Stomach smooth muscle (tissue), 2 donors: ENCODE data around the gene EDC3.

Source experiments
- H3K27ac ChIP-seq: one replicate; pipeline ENCODE4 v1.7.0; 2013; ENCODE audit warnings: mild to moderate bottlenecking, low read length, inconsistent platforms
- H3K27me3 ChIP-seq, 2 donors: one replicate each; pipeline ENCODE4 v1.7.0; 2013; ENCODE audit warnings: low read length in 2 of 2; ENCODE audit not compliant: insufficient read depth in 2 of 2, control insufficient read depth in 1 of 2
- H3K36me3 ChIP-seq, 2 donors: one replicate each; pipeline ENCODE4 v1.7.0; 2013; ENCODE audit warnings: low read length in 2 of 2; ENCODE audit not compliant: control insufficient read depth in 2 of 2, insufficient read depth in 2 of 2
- H3K4me1 ChIP-seq: one replicate; pipeline ENCODE4 v1.7.0; 2013; ENCODE audit warnings: low read length; ENCODE audit not compliant: control insufficient read depth, insufficient read depth
- H3K4me3 ChIP-seq, 2 donors: one replicate each; pipeline ENCODE4 v1.7.0; 2013; ENCODE audit warnings: low read length in 2 of 2
- H3K9ac ChIP-seq, 2 donors: one replicate each; pipeline ENCODE4 v1.7.0; 2013; ENCODE audit warnings: low read length in 2 of 2, mild to moderate bottlenecking in 1 of 2
- H3K9me3 ChIP-seq, 2 donors: one replicate each; pipeline ENCODE4 v1.7.0; 2013; ENCODE audit warnings: low read length in 2 of 2; ENCODE audit not compliant: control insufficient read depth in 2 of 2
- donor health status: healthy.
- donor health status: Pancreatic carcinoma.

Gene EDC3

GRCh38 chr15:74709892-74710291, 14.1 kb upstream of the EDC3 start:
- no peak overlapping the region for H3K4me3 ChIP-seq
- no peak overlapping the region for H3K27ac ChIP-seq
- H3K27me3 ChIP-seq = peaks cover 0 to 7% of the 10 kb centered on the region in 2 donors
- H3K36me3 ChIP-seq = no peaks in the 10 kb centered on the region
- no peak overlapping the region for H3K9ac ChIP-seq
- H3K9me3 ChIP-seq = no peaks in the 10 kb centered on the region
- no peaks in the 10 kb centered on the region for H3K4me1 ChIP-seq

GRCh38 chr15:74709011-74709410, 13.2 kb upstream of the EDC3 start:
- Histone ChIP-seq H3K9me3 (no peaks in the 10 kb centered on the region), H3K4me1 (no peaks in the 10 kb centered on the region), H3K4me3 (no peak overlapping the region), H3K9ac (no peak overlapping the region), H3K36me3 (no peaks in the 10 kb centered on the region), H3K27me3 (peaks cover 0 to 7% of the 10 kb centered on the region in 2 donors), H3K27ac (no peak overlapping the region)

- Histone ChIP-seq H3K4me1 (peaks cover 21% of the 10 kb centered on the region), H3K27ac (no peak overlapping the region)
Measured at GRCh38 chr15:74696808-74697207, 984 bp upstream of the EDC3 start.

GRCh38 chr15:74696398-74696729, 540 bp upstream of the EDC3 start:
- H3K4me3 ChIP-seq = peak overlapping the region; percentile 94 to 98
- peak overlapping the region; percentile 87 for H3K27ac ChIP-seq
- no peaks in the 10 kb centered on the region for H3K36me3 ChIP-seq
- H3K4me1 ChIP-seq = peaks cover 21% of the 10 kb centered on the region
- H3K9me3 ChIP-seq = no peaks in the 10 kb centered on the region
- H3K9ac ChIP-seq = peak overlapping the region; percentile 91 to 98
- H3K27me3 ChIP-seq = peaks cover 0 to 2% of the 10 kb centered on the region in 2 donors

More at GRCh38 chr15:74696808-74697207, 984 bp upstream of the EDC3 start:
- Histone ChIP-seq H3K27me3 (peaks cover 0 to 2% of the 10 kb centered on the region in 2 donors), H3K9me3 (no peaks in the 10 kb centered on the region), H3K36me3 (no peaks in the 10 kb centered on the region), H3K4me3 (peak overlapping the region; percentile 94 to 98), H3K9ac (no peak overlapping the region)

- no peaks in the 10 kb centered on the region for H3K27me3 ChIP-seq
- H3K4me3 ChIP-seq = no peak overlapping the region
- H3K4me1 ChIP-seq = peaks cover 21% of the 10 kb centered on the region
- no peak overlapping the region for H3K27ac ChIP-seq
- H3K9ac ChIP-seq = no peak overlapping the region
- H3K36me3 ChIP-seq = no peaks in the 10 kb centered on the region
- H3K9me3 ChIP-seq = no peaks in the 10 kb centered on the region
Measured at GRCh38 chr15:74692327-74692726, 3.5 kb downstream of the EDC3 start.

GRCh38 chr15:74683758-74684157, 12.1 kb downstream of the EDC3 start:
- Histone ChIP-seq H3K9me3 (peaks cover 0 to 3% of the 10 kb centered on the region in 2 donors), H3K27ac (no peak overlapping the region), H3K9ac (no peak overlapping the region), H3K36me3 (peaks cover 4% of the 10 kb centered on the region in 2 donors), H3K27me3 (no peaks in the 10 kb centered on the region), H3K4me1 (no peaks in the 10 kb centered on the region), H3K4me3 (no peak overlapping the region)

GRCh38 chr15:74682954-74683353, 12.9 kb downstream of the EDC3 start:
- no peak overlapping the region for H3K9ac ChIP-seq
- H3K27me3 ChIP-seq = no peaks in the 10 kb centered on the region
- H3K4me1 ChIP-seq = no peaks in the 10 kb centered on the region
- H3K27ac ChIP-seq = no peak overlapping the region
- H3K9me3 ChIP-seq = peaks cover 0 to 3% of the 10 kb centered on the region in 2 donors
- no peak overlapping the region for H3K4me3 ChIP-seq
- H3K36me3 ChIP-seq = peaks cover 4% of the 10 kb centered on the region in 2 donors

- Histone ChIP-seq H3K9me3 (peaks cover 0 to 3% of the 10 kb centered on the region in 2 donors), H3K27me3 (no peaks in the 10 kb centered on the region), H3K27ac (no peak overlapping the region), H3K9ac (no peak overlapping the region), H3K36me3 (peaks cover 4% of the 10 kb centered on the region in 2 donors), H3K4me3 (no peak overlapping the region), H3K4me1 (no peaks in the 10 kb centered on the region)
Measured at GRCh38 chr15:74680456-74680855, 15.4 kb downstream of the EDC3 start.

- Histone ChIP-seq H3K4me3 (no peak overlapping the region), H3K9ac (no peak overlapping the region), H3K36me3 (peaks cover 5 to 11% of the 10 kb centered on the region in 2 donors), H3K4me1 (no peaks in the 10 kb centered on the region), H3K9me3 (no peaks in the 10 kb centered on the region), H3K27ac (no peak overlapping the region), H3K27me3 (no peaks in the 10 kb centered on the region)
Measured at GRCh38 chr15:74676801-74677200, 19.0 kb downstream of the EDC3 start.

GRCh38 chr15:74674161-74674560, 21.7 kb downstream of the EDC3 start:
- Histone ChIP-seq H3K36me3 (peaks cover 19 to 23% of the 10 kb centered on the region in 2 donors), H3K27me3 (no peaks in the 10 kb centered on the region), H3K4me3 (no peak overlapping the region), H3K9me3 (no peaks in the 10 kb centered on the region), H3K9ac (no peak overlapping the region), H3K27ac (no peak overlapping the region), H3K4me1 (no peaks in the 10 kb centered on the region)

- no peaks in the 10 kb centered on the region for H3K4me1 ChIP-seq
- no peak overlapping the region for H3K9ac ChIP-seq
- H3K36me3 ChIP-seq = peaks cover 19 to 23% of the 10 kb centered on the region in 2 donors
- no peaks in the 10 kb centered on the region for H3K27me3 ChIP-seq
- no peak overlapping the region for H3K27ac ChIP-seq
- no peaks in the 10 kb centered on the region for H3K9me3 ChIP-seq
- H3K4me3 ChIP-seq = no peak overlapping the region
Measured at GRCh38 chr15:74669627-74670026, 26.2 kb downstream of the EDC3 start.
